Measurements from ENCODE around the gene MAP3K6. TPM values are rescaled to one million over a fixed set of nuclear protein-coding genes. Genes with fewer than 3 reads are reported as not detected.

MAP3K6 gene
- polyA plus RNA-seq, 1 donor from 2014 or later: 4.4 TPM

- H3K27me3 ChIP-seq (ENCODE audit: insufficient read depth, low read depth, low read length): no peaks in the 10 kb centered on the region
- H4K20me1 ChIP-seq (ENCODE audit: insufficient read depth): no peaks in the 10 kb centered on the region
- peaks cover 4% of the 10 kb centered on the region for H3K36me3 ChIP-seq (ENCODE audit: insufficient read depth, low read length)
- no peaks in the 10 kb centered on the region for H3K9me2 ChIP-seq (ENCODE audit: insufficient read depth, low read length)
- no peak for TF ChIP-seq REST (IDR thresholded peaks at IDR 0.05; ENCODE audit: borderline replicate concordance)
- no peak for TF ChIP-seq EZH2 (IDR thresholded peaks at IDR 0.05; ENCODE audit: borderline replicate concordance, insufficient read depth, low read length, poor library complexity, severe bottlenecking)
- TF ChIP-seq SMC3 (conservative IDR thresholded peaks at IDR 0.05; ENCODE audit: poor library complexity): no peak
- TF ChIP-seq RAD21 (conservative IDR thresholded peaks at IDR 0.05): no peak
- TF ChIP-seq POLR2AphosphoS5 (IDR thresholded peaks at IDR 0.05): no peak
- no peak for TF ChIP-seq CTCF (IDR thresholded peaks at IDR 0.05; ENCODE audit: poor library complexity, severe bottlenecking)
- no peak for TF ChIP-seq EP300 (conservative IDR thresholded peaks at IDR 0.05; ENCODE audit: poor library complexity, severe bottlenecking)
- TF ChIP-seq MXI1 (conservative IDR thresholded peaks at IDR 0.05; ENCODE audit: poor library complexity, severe bottlenecking): no peak
- no peak for TF ChIP-seq TAF1 (IDR thresholded peaks at IDR 0.05; ENCODE audit: low read depth)
- no peak overlapping the region for H3K27ac ChIP-seq (ENCODE audit: low read length)
- H3K9me3 ChIP-seq (ENCODE audit: low read length): no peaks in the 10 kb centered on the region
- H3K9ac ChIP-seq (ENCODE audit: low read length): no peak overlapping the region
- no peak overlapping the region for H2AFZ ChIP-seq (ENCODE audit: low read depth, low read length)
- no peaks in the 10 kb centered on the region for H3F3A ChIP-seq (ENCODE audit: insufficient read depth, low read length, poor library complexity, severe bottlenecking)
- no peak overlapping the region for H3K4me2 ChIP-seq (ENCODE audit: low read length)
- H3K4me3 ChIP-seq (ENCODE audit: low read length): no peak overlapping the region
- H3K79me2 ChIP-seq (replicated peaks; ENCODE audit: insufficient read depth, low read length): no peaks in the 10 kb centered on the region
These were observed 46.2 kb upstream of the MAP3K6 start for GRCh38 chr1:27413004-27413403.

- Histone ChIP-seq H3K4me2 (ENCODE audit: low read length) (no peak overlapping the region), H3K9ac (ENCODE audit: low read length) (no peak overlapping the region), H2AFZ (ENCODE audit: low read depth, low read length) (no peak overlapping the region), H3K27ac (ENCODE audit: low read length) (no peak overlapping the region), H3K9me2 (ENCODE audit: insufficient read depth, low read length) (no peaks in the 10 kb centered on the region), H3K9me3 (ENCODE audit: low read length) (no peaks in the 10 kb centered on the region), H3K27me3 (ENCODE audit: insufficient read depth, low read depth, low read length) (no peaks in the 10 kb centered on the region), H3K79me2 (replicated peaks; ENCODE audit: insufficient read depth, low read length) (no peaks in the 10 kb centered on the region), H3K4me3 (ENCODE audit: low read length) (no peak overlapping the region), H3F3A (ENCODE audit: insufficient read depth, low read length, poor library complexity, severe bottlenecking) (no peaks in the 10 kb centered on the region), H3K36me3 (ENCODE audit: insufficient read depth, low read length) (peaks cover 4% of the 10 kb centered on the region), H4K20me1 (ENCODE audit: insufficient read depth) (no peaks in the 10 kb centered on the region)
- TF ChIP-seq REST (IDR thresholded peaks at IDR 0.05; ENCODE audit: borderline replicate concordance) (no peak), SMC3 (conservative IDR thresholded peaks at IDR 0.05; ENCODE audit: poor library complexity) (no peak), EP300 (conservative IDR thresholded peaks at IDR 0.05; ENCODE audit: poor library complexity, severe bottlenecking) (no peak), CTCF (IDR thresholded peaks at IDR 0.05; ENCODE audit: poor library complexity, severe bottlenecking) (no peak), MXI1 (conservative IDR thresholded peaks at IDR 0.05; ENCODE audit: poor library complexity, severe bottlenecking) (no peak), RAD21 (conservative IDR thresholded peaks at IDR 0.05) (no peak), TAF1 (IDR thresholded peaks at IDR 0.05; ENCODE audit: low read depth) (no peak), EZH2 (IDR thresholded peaks at IDR 0.05; ENCODE audit: borderline replicate concordance, insufficient read depth, low read length, poor library complexity, severe bottlenecking) (no peak), POLR2AphosphoS5 (IDR thresholded peaks at IDR 0.05) (no peak)
These were observed 45.7 kb upstream of the MAP3K6 start for GRCh38 chr1:27412502-27412901.

All from neural cell (in vitro differentiated cells).